CD14-positive monocyte (primary cell): ENCODE measurements around the gene ZNF844. TPM values are rescaled to one million over a fixed set of nuclear protein-coding genes. Genes with fewer than 3 reads are reported as not detected.
A peak's percentile ranks its signal among the peaks of the same experiment; 100 is the strongest.

Experiments
- DNase-seq, 3 donors: peaks; one replicate each; pipeline ENCODE4 v3.0.0-alpha.2; 2011 to 2022
- H2AFZ ChIP-seq: 2 replicates; pipeline ENCODE4 v1.6.0; 2012; ENCODE audit warnings: mild to moderate bottlenecking, low read depth, low read length, inconsistent platforms; ENCODE audit not compliant: insufficient read depth, poor library complexity, severe bottlenecking
- H3K27ac ChIP-seq, 2 donors: 1 replicate in 1 of 2; 2 replicates in 1 of 2; pipeline ENCODE4 v1.5.1; 2012 to 2013; ENCODE audit warnings: low read length in 2 of 2, control low read depth in 1 of 2, inconsistent platforms in 1 of 2, low read depth in 1 of 2, mild to moderate bottlenecking in 1 of 2
- H3K27me3 ChIP-seq, 2 donors: one replicate each; pipeline versions ENCODE4 v1.6.0 to v1.6.1; 2011 to 2013; ENCODE audit warnings: low read length in 2 of 2; ENCODE audit not compliant: control insufficient read depth in 2 of 2, insufficient read depth in 2 of 2
- H3K36me3 ChIP-seq, 2 donors: replicated peaks in 1 of 2; 1 replicate in 1 of 2; 2 replicates in 1 of 2; pipeline versions ENCODE4 v1.5.1 to v1.6.1; 2012 to 2013; ENCODE audit warnings: low read length in 2 of 2, control low read depth in 1 of 2, inconsistent platforms in 1 of 2, mild to moderate bottlenecking in 1 of 2; ENCODE audit not compliant: insufficient read depth in 2 of 2, control insufficient read depth in 1 of 2
- H3K4me1 ChIP-seq, 2 donors: 1 replicate in 1 of 2; 2 replicates in 1 of 2; pipeline versions ENCODE4 v1.5.1 to v1.6.1; 2012 to 2013; ENCODE audit warnings: low read length in 2 of 2, control low read depth in 1 of 2, inconsistent platforms in 1 of 2, mild to moderate bottlenecking in 1 of 2, moderate library complexity in 1 of 2; ENCODE audit not compliant: insufficient read depth in 2 of 2, control insufficient read depth in 1 of 2
- H3K4me2 ChIP-seq: replicated peaks from 2 replicates; pipeline ENCODE3; 2012; ENCODE audit warnings: low read length, moderate library complexity, mild to moderate bottlenecking; ENCODE audit not compliant: poor library complexity, severe bottlenecking; ENCODE audit errors: extremely low read depth
- H3K4me3 ChIP-seq, 3 experiments: fragments of 200-600 bp in 1 of 3; sonication (generic) in 1 of 3; replicated peaks in 1 of 3; 1 replicate in 2 of 3; 2 replicates in 1 of 3; pipeline ENCODE4 v1.5.1; 2011 to 2013; ENCODE audit warnings: low read length in 3 of 3, mild to moderate bottlenecking in 3 of 3, control low read depth in 2 of 3, low read depth in 2 of 3, inconsistent platforms in 1 of 3, moderate library complexity in 1 of 3
- H3K79me2 ChIP-seq: 2 replicates; pipeline ENCODE4 v1.6.0; 2012; ENCODE audit warnings: mild to moderate bottlenecking, control low read depth, inconsistent platforms, low read length, moderate library complexity; ENCODE audit not compliant: insufficient read depth
- H3K9ac ChIP-seq: 2 replicates; pipeline ENCODE4 v1.6.0; 2017; ENCODE audit warnings: low read length, mild to moderate bottlenecking; ENCODE audit not compliant: insufficient read depth, poor library complexity, severe bottlenecking
- H3K9me3 ChIP-seq, 2 donors: replicated peaks in 1 of 2; 1 replicate in 1 of 2; 2 replicates in 1 of 2; pipeline versions ENCODE4 v1.5.1 to v1.6.1; 2012 to 2013; ENCODE audit warnings: low read length in 2 of 2, control low read depth in 1 of 2; ENCODE audit not compliant: control insufficient read depth in 1 of 2, insufficient read depth in 1 of 2
- H4K20me1 ChIP-seq: 2 replicates; pipeline ENCODE4 v1.6.0; 2012; ENCODE audit warnings: mild to moderate bottlenecking, low read length, control low read depth, moderate library complexity; ENCODE audit not compliant: insufficient read depth
- H3K27ac Mint-ChIP-seq, 7 donors: one replicate each; pipeline ENCODE4 v1.8.0; 2020; ENCODE audit warnings: mild to moderate bottlenecking in 7 of 7, mixed read lengths in 7 of 7, moderate library complexity in 6 of 7, inconsistent platforms in 2 of 7
- H3K27me3 Mint-ChIP-seq, 3 donors: one replicate each; pipeline ENCODE4 v1.8.0; 2021 to 2022; ENCODE audit warnings: low read depth in 3 of 3, mild to moderate bottlenecking in 3 of 3, mixed read lengths in 3 of 3, moderate library complexity in 3 of 3, inconsistent platforms in 1 of 3
- H3K36me3 Mint-ChIP-seq, 2 donors: one replicate each; pipeline ENCODE4 v1.8.0; 2020; ENCODE audit warnings: mixed read lengths in 2 of 2, inconsistent platforms in 1 of 2, mild to moderate bottlenecking in 1 of 2
- H3K4me1 Mint-ChIP-seq: one replicate; pipeline ENCODE4 v1.8.0; 2020; ENCODE audit warnings: mild to moderate bottlenecking, mixed read lengths
- H3K4me3 Mint-ChIP-seq, 2 donors: one replicate each; pipeline ENCODE4 v1.8.0; 2020; ENCODE audit warnings: mild to moderate bottlenecking in 2 of 2, mixed read lengths in 2 of 2, moderate library complexity in 1 of 2
- H3K9me3 Mint-ChIP-seq, 7 donors: one replicate each; pipeline ENCODE4 v1.8.0; 2020 to 2022; ENCODE audit warnings: mixed read lengths in 7 of 7, mild to moderate bottlenecking in 6 of 7, moderate library complexity in 6 of 7, inconsistent platforms in 2 of 7
- WGBS: methylation state at CpG from one replicate; pipeline ENCODE4 v1.1.5; 2013; ENCODE audit warnings: missing lambda C conversion rate; ENCODE audit not compliant: insufficient coverage; 5-methylcytosine and 5-hydroxymethylcytosine counted together
- intact Hi-C, 2 donors: fragments of 100-400 bp; cut with micrococcal nuclease; formaldehyde crosslinking; loops; one replicate each; pipeline versions ENCODE4 v1.15.0 to v1.15.1; 2023
- polyA plus RNA-seq, 3 donors: library from polyadenylated mRNA; depleted of rRNA in 1 of 3; unstranded in 2 of 3; stranded (reverse) in 1 of 3; fragments of 300-500 nt in 2 of 3; fragments of >200 nt in 1 of 3; fragmentation: Illumina TruSeq in 2 of 3; gene quantifications; 1 replicate in 2 of 3; 2 replicates in 1 of 3; pipeline ENCODE4 v1.2.3, GENCODE V29; 2012 to 2021
- TF ChIP-seq, protein P1 (sequence below): fragments of 200-600 bp; IDR thresholded peaks from one replicate; pipeline ENCODE4 v1.8.0; 2022; ENCODE audit warnings: antibody characterized with exemption, mild to moderate bottlenecking

ZNF844 gene
- polyA plus RNA-seq, 3 donors: 1.9 to 2.2 (median 2.0) TPM

DNA sequence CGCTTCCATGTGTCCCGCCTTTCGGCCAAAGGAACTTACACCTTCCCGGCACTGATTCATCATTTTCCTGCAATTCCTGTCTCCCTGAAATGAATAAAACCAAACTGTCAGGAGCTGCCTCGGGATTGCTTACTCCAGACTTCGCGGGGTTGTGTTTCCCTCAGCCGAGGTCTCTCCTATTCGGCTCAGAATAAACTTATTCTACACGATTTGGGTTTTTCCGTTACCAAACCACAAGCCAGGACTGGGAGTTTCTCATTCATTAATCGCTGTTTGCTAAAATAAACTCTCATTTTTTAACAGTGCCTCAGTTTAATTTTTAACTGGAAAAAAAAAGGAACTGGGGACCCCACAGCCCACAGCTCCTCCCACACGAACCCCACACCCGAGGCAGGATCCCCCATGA, 12.4 kb upstream of the ZNF844 start:
- no peaks in the 10 kb centered on the region for H3K79me2 ChIP-seq
- no peaks in the 10 kb centered on the region for H4K20me1 ChIP-seq
- Mint-ChIP-seq H3K9me3 (peaks cover 0 to 45% (median 35%) of the 10 kb centered on the region in 7 donors), H3K4me3 (peak overlapping the region; percentile 78 to 96), H3K4me1 (peaks cover 20% of the 10 kb centered on the region), H3K36me3 (peaks cover 0 to 1% of the 10 kb centered on the region in 2 donors), H3K27ac (peak overlapping the region in 1 of 7 donors; percentile 52), H3K27me3 (peaks cover 22 to 47% (median 22%) of the 10 kb centered on the region in 3 donors)
- no peak for DNase-seq
- H3K27ac ChIP-seq: no peak overlapping the region
- H3K27me3 ChIP-seq: peaks cover 0 to 3% of the 10 kb centered on the region in 2 donors
- H3K4me3 ChIP-seq: peak overlapping the region; percentile 30 to 86 (median 53)
- 0% methylated on average over 13 of the region's 14 CpGs for WGBS
- peak overlapping the region; percentile 63 for H3K9ac ChIP-seq
- no peaks in the 10 kb centered on the region for H3K36me3 ChIP-seq
- peaks cover 6 to 18% of the 10 kb centered on the region in 2 donors for H3K9me3 ChIP-seq
- H2AFZ ChIP-seq: peak overlapping the region; percentile 94
- intact Hi-C loops: no loop called here
- peaks cover 9 to 20% of the 10 kb centered on the region in 2 donors for H3K4me1 ChIP-seq
- TF ChIP-seq, protein P1, sequence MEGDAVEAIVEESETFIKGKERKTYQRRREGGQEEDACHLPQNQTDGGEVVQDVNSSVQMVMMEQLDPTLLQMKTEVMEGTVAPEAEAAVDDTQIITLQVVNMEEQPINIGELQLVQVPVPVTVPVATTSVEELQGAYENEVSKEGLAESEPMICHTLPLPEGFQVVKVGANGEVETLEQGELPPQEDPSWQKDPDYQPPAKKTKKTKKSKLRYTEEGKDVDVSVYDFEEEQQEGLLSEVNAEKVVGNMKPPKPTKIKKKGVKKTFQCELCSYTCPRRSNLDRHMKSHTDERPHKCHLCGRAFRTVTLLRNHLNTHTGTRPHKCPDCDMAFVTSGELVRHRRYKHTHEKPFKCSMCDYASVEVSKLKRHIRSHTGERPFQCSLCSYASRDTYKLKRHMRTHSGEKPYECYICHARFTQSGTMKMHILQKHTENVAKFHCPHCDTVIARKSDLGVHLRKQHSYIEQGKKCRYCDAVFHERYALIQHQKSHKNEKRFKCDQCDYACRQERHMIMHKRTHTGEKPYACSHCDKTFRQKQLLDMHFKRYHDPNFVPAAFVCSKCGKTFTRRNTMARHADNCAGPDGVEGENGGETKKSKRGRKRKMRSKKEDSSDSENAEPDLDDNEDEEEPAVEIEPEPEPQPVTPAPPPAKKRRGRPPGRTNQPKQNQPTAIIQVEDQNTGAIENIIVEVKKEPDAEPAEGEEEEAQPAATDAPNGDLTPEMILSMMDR: no peak
- H3K4me2 ChIP-seq: peak overlapping the region; percentile 98

DNA sequence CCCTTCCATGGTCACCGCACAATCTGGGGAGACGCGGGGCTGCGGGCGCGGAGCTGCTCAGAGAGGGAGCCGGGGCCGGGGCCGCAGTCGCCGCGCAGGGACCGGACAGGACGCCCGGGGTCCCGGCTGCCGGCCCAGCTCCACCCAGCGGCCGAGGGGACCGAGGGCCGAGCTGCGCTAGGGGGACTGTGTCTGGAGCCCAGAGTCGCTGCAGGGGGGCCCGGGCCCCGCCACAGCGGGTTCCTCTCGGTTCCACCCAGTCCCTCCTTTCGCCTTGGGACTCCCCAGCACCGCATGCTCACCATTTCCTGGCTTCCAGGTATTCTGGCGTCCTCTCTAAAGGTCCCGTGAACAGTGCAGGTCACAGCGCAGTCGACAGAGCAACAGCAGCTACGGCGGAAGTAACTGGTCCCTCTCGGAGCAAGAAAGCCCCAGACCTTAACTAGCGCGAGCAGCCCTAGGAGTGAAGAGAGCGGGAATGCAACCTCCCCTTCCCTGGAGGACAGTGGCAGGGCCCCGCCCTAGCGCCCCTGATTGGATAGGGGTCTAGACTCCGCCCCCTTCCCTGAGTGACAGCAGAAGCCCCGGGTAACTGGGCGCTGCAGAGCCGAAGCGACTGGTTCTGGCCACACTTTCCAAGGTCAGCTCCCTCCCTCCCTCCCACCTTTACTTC, 11.9 kb upstream of the ZNF844 start, which contains the start of gene ZNF878:
Gene ZNF878 (minus strand): TSS at position 465 of the 673 bp plus-strand sequence. CDS start 160 bp downstream, at position 305.
- peaks cover 20% of the 10 kb centered on the region for H3K4me1 Mint-ChIP-seq
- no peaks in the 10 kb centered on the region for H4K20me1 ChIP-seq
- no peaks in the 10 kb centered on the region for H3K79me2 ChIP-seq
- H3K27me3 ChIP-seq: peaks cover 0 to 3% of the 10 kb centered on the region in 2 donors
- H3K27me3 Mint-ChIP-seq: peaks cover 22 to 47% (median 24%) of the 10 kb centered on the region in 3 donors
- H3K9me3 ChIP-seq: peaks cover under 1 to 12% of the 10 kb centered on the region in 2 donors
- H2AFZ ChIP-seq: peak within 1 kb of the TSS; percentile 94
- peak within 1 kb of the TSS; percentile 30 to 86 (median 53) for H3K4me3 ChIP-seq
- peaks cover 9 to 20% of the 10 kb centered on the region in 2 donors for H3K4me1 ChIP-seq
- DNase-seq: peak; percentile 38 to 55 (median 49)
- WGBS: under 1% methylated on average over 45 of the region's 46 CpGs
- no peaks in the 10 kb centered on the region for H3K36me3 ChIP-seq
- H3K4me3 Mint-ChIP-seq: peak within 1 kb of the TSS; percentile 82 to 96
- peak within 1 kb of the TSS in 2 of 7 donors; percentile 50 to 52 for H3K27ac Mint-ChIP-seq
- peaks cover 0 to 40% (median 30%) of the 10 kb centered on the region in 7 donors for H3K9me3 Mint-ChIP-seq
- peak within 1 kb of the TSS; percentile 98 for H3K4me2 ChIP-seq
- intact Hi-C loops: no loop called here
- peaks cover 0 to under 1% of the 10 kb centered on the region in 2 donors for H3K36me3 Mint-ChIP-seq
- TF ChIP-seq, protein P1: no peak
- no peak within 1 kb of the TSS for H3K27ac ChIP-seq
- H3K9ac ChIP-seq: peak within 1 kb of the TSS; percentile 63
